Stimulated activated naive B cell treated with anti-CD40 and anti-IgM and Interleukin-4, amounts not matched to agents 10 μg/mL and 1 μg/mL and 100 μg/mL, for 72 hours (primary cell): ENCODE measurements around the gene C2orf92.

ENCODE experiments used
- ATAC-seq, 2 donors: fragments of 150-1000 bp; cut with Tn5 transposase; replicated peaks; 2 replicates each; pipeline ENCODE4 v1.10.0; 2021; ENCODE audit warnings: moderate library complexity in 1 of 2
- DNase-seq: peaks from one replicate; pipeline ENCODE4 v3.0.0; 2021
- H3K27ac Mint-ChIP-seq: one replicate; pipeline ENCODE4 v1.8.0; 2022; ENCODE audit warnings: mild to moderate bottlenecking, mixed read lengths
- H3K27me3 Mint-ChIP-seq, 2 donors: one replicate each; pipeline ENCODE4 v1.8.0; 2022; ENCODE audit warnings: mixed read lengths in 2 of 2
- H3K36me3 Mint-ChIP-seq, 2 donors: one replicate each; pipeline ENCODE4 v1.8.0; 2022; ENCODE audit warnings: mixed read lengths in 2 of 2, mild to moderate bottlenecking in 1 of 2
- H3K4me1 Mint-ChIP-seq, 2 donors: one replicate each; pipeline ENCODE4 v1.8.0; 2022; ENCODE audit warnings: mixed read lengths in 2 of 2, mild to moderate bottlenecking in 1 of 2
- H3K4me3 Mint-ChIP-seq, 2 donors: one replicate each; pipeline ENCODE4 v1.8.0; 2022; ENCODE audit warnings: mild to moderate bottlenecking in 2 of 2, mixed read lengths in 2 of 2, moderate library complexity in 1 of 2
- H3K9me3 Mint-ChIP-seq, 2 donors: one replicate each; pipeline ENCODE4 v1.8.0; 2022; ENCODE audit warnings: mixed read lengths in 2 of 2, mild to moderate bottlenecking in 1 of 2

C2orf92 gene

DNA sequence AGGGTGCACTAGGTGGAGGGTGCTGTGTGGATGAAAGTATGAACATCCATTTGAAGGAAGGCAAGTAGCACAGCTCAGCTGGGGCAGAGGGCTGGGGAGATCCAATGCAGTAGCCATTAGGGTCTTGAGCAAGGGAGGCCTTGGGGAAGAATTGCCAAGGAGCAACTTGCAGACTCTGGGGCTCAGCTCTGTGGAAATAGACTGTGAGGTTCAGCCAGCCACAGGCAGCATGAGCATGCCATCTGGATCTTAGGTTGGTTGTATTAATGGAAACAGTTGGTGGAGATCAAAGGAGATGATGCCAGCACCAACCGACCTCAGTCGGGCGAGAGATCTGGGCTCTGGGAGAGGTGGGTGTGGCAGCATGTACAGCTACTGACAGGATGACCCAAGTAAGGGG lies 49.4 kb downstream of the C2orf92 start:
- ATAC-seq, result peak; percentile 24 to 30
- no peak for DNase-seq
- Mint-ChIP-seq H3K36me3 (peaks cover 0 to 5% of the 10 kb centered on the region in 2 donors), H3K27me3 (no peaks in the 10 kb centered on the region), H3K27ac (peak overlapping the region; percentile 89), H3K4me3 (peak overlapping the region; percentile 55 to 74), H3K4me1 (peaks cover 26 to 27% of the 10 kb centered on the region in 2 donors), H3K9me3 (peaks cover 0 to 5% of the 10 kb centered on the region in 2 donors)

GRCh38 chr2:97719362-97720155 lies 50.0 kb downstream of the C2orf92 start:
- no peak for DNase-seq
- no peak for ATAC-seq
- peak overlapping the region; percentile 89 for H3K27ac Mint-ChIP-seq
- peaks cover 0 to 5% of the 10 kb centered on the region in 2 donors for H3K9me3 Mint-ChIP-seq
- H3K27me3 Mint-ChIP-seq, result no peaks in the 10 kb centered on the region
- peaks cover 21% of the 10 kb centered on the region in 2 donors for H3K4me1 Mint-ChIP-seq
- peaks cover 0 to 5% of the 10 kb centered on the region in 2 donors for H3K36me3 Mint-ChIP-seq
- H3K4me3 Mint-ChIP-seq, result peak overlapping the region; percentile 55 to 74

DNA sequence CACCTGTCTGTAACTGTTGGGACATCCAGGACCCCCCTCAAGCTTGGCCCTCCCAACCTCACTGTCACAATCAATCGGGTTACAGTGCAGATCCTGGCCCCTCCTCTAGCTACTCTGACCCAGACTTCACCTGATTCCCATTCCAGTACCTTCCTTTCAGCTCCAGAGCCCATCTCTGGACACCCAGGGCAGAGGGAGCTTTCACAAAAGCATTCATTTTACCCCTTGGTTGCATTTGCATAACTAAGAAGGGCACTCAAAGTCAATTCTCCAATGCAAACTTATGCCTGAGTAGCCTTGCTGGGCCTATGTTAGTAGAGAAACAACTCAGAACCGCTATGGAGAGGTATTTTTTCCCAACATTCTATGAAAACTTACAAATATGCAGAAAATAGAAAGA lies 51.2 kb downstream of the C2orf92 start:
- H3K4me1 Mint-ChIP-seq, result peaks cover 17 to 18% of the 10 kb centered on the region in 2 donors
- H3K9me3 Mint-ChIP-seq, result peaks cover 0 to 5% of the 10 kb centered on the region in 2 donors
- DNase-seq (no peak), ATAC-seq (no peak)
- no peaks in the 10 kb centered on the region for H3K27me3 Mint-ChIP-seq
- no peak overlapping the region for H3K4me3 Mint-ChIP-seq
- H3K27ac Mint-ChIP-seq, result no peak overlapping the region
- peaks cover 0 to 9% of the 10 kb centered on the region in 2 donors for H3K36me3 Mint-ChIP-seq

- no peak overlapping the region for H3K27ac Mint-ChIP-seq
- peaks cover 0 to 5% of the 10 kb centered on the region in 2 donors for H3K9me3 Mint-ChIP-seq
- peaks cover 0 to 12% of the 10 kb centered on the region in 2 donors for H3K36me3 Mint-ChIP-seq
- ATAC-seq (no peak), DNase-seq (no peak)
- peaks cover 17 to 18% of the 10 kb centered on the region in 2 donors for H3K4me1 Mint-ChIP-seq
- no peak overlapping the region for H3K4me3 Mint-ChIP-seq
- H3K27me3 Mint-ChIP-seq, result no peaks in the 10 kb centered on the region
Observed at GRCh38 chr2:97722227-97722626, 52.7 kb downstream of the C2orf92 start.

GRCh38 chr2:97723156-97724072 lies 53.9 kb downstream of the C2orf92 start:
- H3K4me3 Mint-ChIP-seq, result no peak overlapping the region
- no peak for ATAC-seq
- peaks cover 0 to 5% of the 10 kb centered on the region in 2 donors for H3K9me3 Mint-ChIP-seq
- no peaks in the 10 kb centered on the region for H3K27me3 Mint-ChIP-seq
- peak overlapping the region; percentile 53 for H3K27ac Mint-ChIP-seq
- DNase-seq, result no peak
- H3K36me3 Mint-ChIP-seq, result peaks cover 0 to 16% of the 10 kb centered on the region in 2 donors
- H3K4me1 Mint-ChIP-seq, result peaks cover 12 to 16% of the 10 kb centered on the region in 2 donors

GRCh38 chr2:97724073-97724410 lies 54.5 kb downstream of the C2orf92 start:
- Mint-ChIP-seq H3K27me3 (no peaks in the 10 kb centered on the region), H3K9me3 (peaks cover 0 to 2% of the 10 kb centered on the region in 2 donors), H3K4me3 (no peak overlapping the region), H3K27ac (no peak overlapping the region), H3K4me1 (peaks cover 6 to 10% of the 10 kb centered on the region in 2 donors), H3K36me3 (peaks cover 0 to 14% of the 10 kb centered on the region in 2 donors)
- DNase-seq (no peak), ATAC-seq (no peak)

DNA sequence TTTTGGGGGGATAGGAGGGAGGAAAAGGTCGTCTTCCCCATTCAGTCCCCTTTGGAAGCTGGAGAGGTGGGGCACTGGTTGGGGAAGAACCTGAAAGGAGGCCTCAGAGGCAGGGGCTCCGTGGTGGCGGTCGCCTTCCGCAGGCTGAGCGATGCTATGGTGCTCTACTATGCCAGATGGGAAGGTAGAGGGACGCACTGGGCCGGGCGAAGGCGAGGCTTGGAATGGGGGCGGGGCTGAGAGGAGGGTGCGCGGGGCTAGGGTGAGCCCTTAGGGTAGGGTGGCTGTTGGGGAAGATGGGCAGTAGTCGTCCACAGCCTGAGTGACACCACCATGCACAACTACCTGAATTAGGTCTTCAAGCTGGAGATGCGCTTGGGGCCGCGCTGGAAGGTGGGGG lies 55.0 kb downstream of the C2orf92 start:
- Mint-ChIP-seq H3K9me3 (no peaks in the 10 kb centered on the region), H3K36me3 (peaks cover 0 to 11% of the 10 kb centered on the region in 2 donors), H3K27ac (no peak overlapping the region), H3K4me1 (peaks cover 2 to 5% of the 10 kb centered on the region in 2 donors), H3K27me3 (no peaks in the 10 kb centered on the region), H3K4me3 (no peak overlapping the region)
- no peak for ATAC-seq
- no peak for DNase-seq

GRCh38 chr2:97724946-97725688 lies 55.6 kb downstream of the C2orf92 start:
- H3K36me3 Mint-ChIP-seq, result peaks cover under 1 to 15% of the 10 kb centered on the region in 2 donors

GRCh38 chr2:97726261-97727064 lies 57.0 kb downstream of the C2orf92 start:
- no peak overlapping the region for H3K4me3 Mint-ChIP-seq
- no peak overlapping the region for H3K27ac Mint-ChIP-seq
- ATAC-seq (no peak), DNase-seq (no peak)
- no peaks in the 10 kb centered on the region for H3K27me3 Mint-ChIP-seq
- peaks cover 2 to 6% of the 10 kb centered on the region in 2 donors for H3K9me3 Mint-ChIP-seq
- H3K4me1 Mint-ChIP-seq, result no peaks in the 10 kb centered on the region
- peaks cover 1 to 22% of the 10 kb centered on the region in 2 donors for H3K36me3 Mint-ChIP-seq

More at GRCh38 chr2:97724946-97725688, 55.6 kb downstream of the C2orf92 start:
- Mint-ChIP-seq H3K27ac (no peak overlapping the region), H3K4me1 (peaks cover 0 to 5% of the 10 kb centered on the region in 2 donors), H3K27me3 (no peaks in the 10 kb centered on the region), H3K9me3 (peaks cover under 1 to 1% of the 10 kb centered on the region in 2 donors), H3K4me3 (no peak overlapping the region)
- ATAC-seq (no peak), DNase-seq (no peak)

DNA sequence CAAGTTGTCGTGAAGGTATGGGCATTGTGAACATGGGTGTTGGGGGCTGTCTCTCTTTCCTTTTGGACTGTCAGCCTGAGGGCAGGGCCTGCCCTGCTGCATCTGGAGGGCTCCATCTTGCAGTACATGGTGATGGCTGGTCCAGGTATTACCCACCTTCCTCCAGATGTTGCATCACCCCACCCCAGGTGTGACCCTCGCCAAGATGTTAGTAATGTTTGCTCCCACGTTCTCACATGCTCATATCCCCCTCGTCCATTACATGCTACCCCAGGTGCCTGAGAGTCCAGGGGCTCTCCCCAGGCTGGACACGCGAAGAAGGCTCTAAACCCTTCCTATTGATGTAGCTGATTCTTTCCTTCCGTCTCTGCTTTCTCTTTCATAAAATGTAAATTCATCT lies 57.8 kb downstream of the C2orf92 start:
- Mint-ChIP-seq H3K4me3 (no peak overlapping the region), H3K4me1 (no peaks in the 10 kb centered on the region), H3K27me3 (no peaks in the 10 kb centered on the region), H3K27ac (no peak overlapping the region), H3K9me3 (peaks cover 2 to 7% of the 10 kb centered on the region in 2 donors), H3K36me3 (peaks cover 1 to 24% of the 10 kb centered on the region in 2 donors)
- DNase-seq, result no peak
- ATAC-seq, result no peak

DNA sequence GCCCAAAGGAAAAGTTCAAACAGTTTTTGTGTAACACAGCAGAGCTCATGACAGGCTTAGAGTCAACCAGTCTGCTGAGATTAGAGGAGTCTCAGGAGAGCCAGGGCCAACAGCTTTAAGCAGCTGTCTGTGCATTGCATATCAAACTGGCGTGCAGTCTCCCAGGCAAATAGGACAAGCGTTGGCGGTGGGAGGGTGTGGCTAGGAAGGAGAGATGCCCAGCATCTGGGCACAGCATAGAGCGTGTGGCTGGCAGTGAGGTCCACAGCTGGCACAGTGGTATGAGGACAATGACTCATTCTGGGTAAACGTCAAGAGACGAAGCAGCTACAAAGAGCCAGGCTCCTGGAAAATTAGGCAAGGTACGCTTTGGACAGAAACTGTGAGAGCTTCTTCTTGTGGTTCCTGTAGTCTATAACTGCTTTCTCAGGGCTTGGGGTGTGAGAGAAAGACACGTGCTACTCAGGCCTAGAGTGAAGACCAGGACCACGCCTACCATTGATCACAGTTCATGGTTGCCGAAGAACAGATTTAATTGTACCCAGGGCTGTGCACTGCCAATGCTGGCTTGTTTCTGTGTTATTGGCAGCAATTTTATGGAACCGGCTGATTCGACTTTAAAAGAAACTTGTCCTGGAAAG lies 58.7 kb downstream of the C2orf92 start:
- no peak for ATAC-seq
- Mint-ChIP-seq H3K27me3 (no peaks in the 10 kb centered on the region), H3K27ac (no peak overlapping the region), H3K9me3 (peaks cover 2 to 7% of the 10 kb centered on the region in 2 donors), H3K4me3 (no peak overlapping the region), H3K36me3 (peaks cover 1 to 24% of the 10 kb centered on the region in 2 donors), H3K4me1 (no peaks in the 10 kb centered on the region)
- DNase-seq, result no peak

GRCh38 chr2:97730245-97730644 lies 60.7 kb downstream of the C2orf92 start:
- no peak for ATAC-seq
- no peak for DNase-seq
- Mint-ChIP-seq H3K4me3 (no peak overlapping the region), H3K27me3 (no peaks in the 10 kb centered on the region), H3K36me3 (peaks cover 1 to 24% of the 10 kb centered on the region in 2 donors), H3K27ac (no peak overlapping the region), H3K9me3 (peaks cover 2 to 7% of the 10 kb centered on the region in 2 donors), H3K4me1 (no peaks in the 10 kb centered on the region)
